Suprapubic skin (tissue), 4 donors: ENCODE measurements around the gene UNC50.

Experiments used
- CTCF ChIP-seq, 2 donors: fragments of 200-600 bp in 1 of 2; fragments of 450-650 bp in 1 of 2; sonication (generic) in 1 of 2; IDR thresholded peaks; one replicate each; pipeline ENCODE4 v1.5.1; 2016 to 2019; ENCODE audit warnings: antibody characterized with exemption in 2 of 2, mild to moderate bottlenecking in 1 of 2, moderate library complexity in 1 of 2
- EP300 ChIP-seq: sonication (generic); formaldehyde crosslinking; IDR thresholded peaks from one replicate; pipeline ENCODE4 v1.6.1; 2017; ENCODE audit warnings: antibody characterized with exemption
- POLR2A ChIP-seq, 2 donors: fragments of 450-650 bp; IDR thresholded peaks; one replicate each; pipeline ENCODE4 v1.6.1; 2017; ENCODE audit warnings: antibody characterized with exemption in 2 of 2, mild to moderate bottlenecking in 2 of 2, moderate library complexity in 2 of 2
- POLR2AphosphoS5 ChIP-seq, 3 donors: sonication (generic); formaldehyde crosslinking; IDR thresholded peaks; one replicate each; pipeline ENCODE4 v1.6.1; 2017; ENCODE audit warnings: antibody characterized with exemption in 3 of 3

- TF ChIP-seq POLR2A (IDR thresholded peaks at IDR 0.05), result no peak
- no peak for TF ChIP-seq CTCF (IDR thresholded peaks at IDR 0.05)
- TF ChIP-seq POLR2AphosphoS5 (IDR thresholded peaks at IDR 0.05), result no peak
- no peak for TF ChIP-seq EP300
These were observed 39.2 kb downstream of the UNC50 start for GRCh38 chr2:98647636-98648035.
